D721Med (cell line): ENCODE measurements around the gene CUX1.

ENCODE experiments used
- DNase-seq: peaks from one replicate; pipeline ENCODE4 v3.0.0; 2011; ENCODE audit warnings: low spot score; ENCODE audit not compliant: insufficient read length
- FAIRE-seq: peaks from 2 replicates; lab custom pipeline; 2011; peaks lifted over from hg19 to GRCh38; lab: Jason Lieb, UNC
- TF ChIP-seq, protein P1 (sequence below): IDR thresholded peaks from 2 replicates; pipeline ENCODE4 v1.5.1; 2012; ENCODE audit warnings: mild to moderate bottlenecking, control low read depth; ENCODE audit not compliant: insufficient read depth; ENCODE audit errors: missing control alignments

Gene CUX1

DNA sequence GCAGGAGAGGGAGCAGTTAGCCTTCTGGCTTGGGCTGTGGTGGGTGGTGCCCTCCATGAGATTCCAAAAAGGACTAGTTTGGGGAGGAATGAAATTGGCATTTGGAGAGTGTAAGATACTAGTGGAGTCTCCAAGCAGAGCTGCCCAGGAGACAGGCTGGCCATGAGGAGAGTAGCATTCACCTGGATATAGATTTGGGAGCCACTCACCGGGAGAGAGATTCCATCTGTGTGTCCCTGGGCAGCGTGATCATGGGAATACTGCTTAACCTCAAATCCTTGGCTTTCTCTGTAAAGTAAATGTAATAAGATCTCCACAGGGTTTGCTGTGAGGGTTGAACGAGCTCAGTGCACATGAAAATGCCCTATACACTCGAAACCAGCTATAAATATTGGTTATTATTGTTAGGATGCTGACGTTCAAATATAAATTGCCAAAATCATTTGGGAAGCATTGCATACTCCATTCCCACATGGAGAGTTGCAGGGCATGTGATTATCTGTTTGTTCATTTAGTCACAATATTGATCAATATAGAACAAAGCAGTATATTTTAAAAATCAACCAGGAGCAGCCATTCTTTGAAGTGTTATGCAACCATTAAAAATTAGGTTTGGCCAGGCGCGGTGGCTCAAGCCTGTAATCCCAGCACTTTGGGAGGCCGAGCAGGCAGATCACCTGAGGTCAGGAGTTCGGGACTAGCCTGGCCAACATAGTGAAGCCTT lies 143.7 kb downstream of the CUX1 start:
- no peak for DNase-seq
- TF ChIP-seq, protein P1, sequence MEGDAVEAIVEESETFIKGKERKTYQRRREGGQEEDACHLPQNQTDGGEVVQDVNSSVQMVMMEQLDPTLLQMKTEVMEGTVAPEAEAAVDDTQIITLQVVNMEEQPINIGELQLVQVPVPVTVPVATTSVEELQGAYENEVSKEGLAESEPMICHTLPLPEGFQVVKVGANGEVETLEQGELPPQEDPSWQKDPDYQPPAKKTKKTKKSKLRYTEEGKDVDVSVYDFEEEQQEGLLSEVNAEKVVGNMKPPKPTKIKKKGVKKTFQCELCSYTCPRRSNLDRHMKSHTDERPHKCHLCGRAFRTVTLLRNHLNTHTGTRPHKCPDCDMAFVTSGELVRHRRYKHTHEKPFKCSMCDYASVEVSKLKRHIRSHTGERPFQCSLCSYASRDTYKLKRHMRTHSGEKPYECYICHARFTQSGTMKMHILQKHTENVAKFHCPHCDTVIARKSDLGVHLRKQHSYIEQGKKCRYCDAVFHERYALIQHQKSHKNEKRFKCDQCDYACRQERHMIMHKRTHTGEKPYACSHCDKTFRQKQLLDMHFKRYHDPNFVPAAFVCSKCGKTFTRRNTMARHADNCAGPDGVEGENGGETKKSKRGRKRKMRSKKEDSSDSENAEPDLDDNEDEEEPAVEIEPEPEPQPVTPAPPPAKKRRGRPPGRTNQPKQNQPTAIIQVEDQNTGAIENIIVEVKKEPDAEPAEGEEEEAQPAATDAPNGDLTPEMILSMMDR: no peak
- FAIRE-seq: no peak

DNA sequence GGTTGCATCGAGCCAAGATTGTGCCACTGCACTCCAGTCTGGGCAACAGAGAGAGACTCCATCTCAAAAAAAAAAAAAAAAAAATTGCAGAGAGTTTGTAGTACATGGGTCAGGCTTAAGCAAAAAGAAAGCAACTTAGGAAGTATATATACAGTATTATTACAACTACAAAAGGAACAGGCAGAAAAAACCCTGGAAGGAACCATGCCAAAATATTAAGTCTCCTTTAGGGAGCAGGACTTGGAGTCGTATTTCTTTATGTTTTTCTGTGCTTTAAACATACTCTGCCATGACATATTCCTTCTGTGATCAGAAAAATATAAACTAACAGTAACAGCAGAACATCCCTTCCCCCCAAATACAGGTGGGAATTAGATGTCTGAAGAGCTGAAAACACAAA lies 144.4 kb downstream of the CUX1 start:
- no peak for FAIRE-seq
- no peak for DNase-seq
- TF ChIP-seq, protein P1: no peak

DNA sequence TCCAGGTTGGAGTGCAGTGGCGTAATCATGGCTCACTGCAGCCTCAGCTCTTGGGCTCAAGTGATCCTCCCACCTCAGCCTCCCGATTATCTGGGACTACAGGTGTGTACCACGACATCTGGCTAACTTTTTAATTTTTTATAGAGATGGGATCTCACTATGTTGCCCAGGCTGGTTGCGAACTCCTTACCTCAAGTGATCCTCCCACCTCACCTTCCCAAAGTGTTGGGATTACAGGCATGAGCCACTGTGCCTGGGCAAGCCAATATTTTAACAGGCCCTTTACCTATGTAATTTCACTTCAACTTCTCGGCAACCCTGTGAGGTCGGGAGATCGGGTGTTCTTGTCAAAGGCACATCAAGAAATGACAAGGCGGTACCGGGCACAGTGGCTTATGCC lies 146.3 kb downstream of the CUX1 start:
- FAIRE-seq (no peak), DNase-seq (no peak)
- TF ChIP-seq, protein P1: no peak

DNA sequence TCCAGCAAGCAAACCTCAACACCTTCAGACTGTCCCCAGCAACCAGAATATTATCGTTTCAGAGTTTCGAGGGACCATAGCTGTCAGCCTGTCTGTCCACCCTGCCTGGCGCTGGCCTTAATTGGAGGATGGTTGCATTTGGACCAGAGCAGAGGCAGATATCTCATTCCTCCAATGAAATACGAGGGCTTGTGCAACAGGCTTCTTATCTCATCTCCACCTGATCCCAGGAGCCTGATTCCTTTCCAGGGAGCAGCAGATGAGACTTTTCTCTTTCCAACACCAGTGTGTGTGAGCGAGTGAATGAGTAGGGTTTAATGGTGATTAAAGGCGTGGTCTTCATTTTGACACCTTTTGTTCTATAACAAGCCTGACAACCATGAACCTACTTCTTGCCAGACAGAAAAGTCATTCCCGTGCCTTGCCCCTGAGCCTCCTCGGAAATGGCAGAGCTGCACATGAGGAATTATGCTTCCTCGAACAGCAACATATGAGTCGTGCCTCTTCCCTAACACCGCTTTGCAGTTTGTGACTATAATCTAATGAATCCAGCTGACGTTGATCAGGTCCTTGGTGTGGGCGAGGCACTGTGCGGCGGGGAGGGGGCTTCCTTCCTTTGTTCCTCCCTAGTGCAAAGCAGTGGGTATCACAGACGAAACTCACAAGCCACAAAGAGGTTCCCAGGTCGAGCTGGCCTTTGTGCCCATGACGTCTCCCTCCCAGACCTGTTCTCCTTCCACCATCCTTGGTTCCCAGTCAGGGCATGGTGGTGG lies 147.4 kb downstream of the CUX1 start:
- FAIRE-seq (no peak), DNase-seq (no peak)
- TF ChIP-seq, protein P1: no peak

DNA sequence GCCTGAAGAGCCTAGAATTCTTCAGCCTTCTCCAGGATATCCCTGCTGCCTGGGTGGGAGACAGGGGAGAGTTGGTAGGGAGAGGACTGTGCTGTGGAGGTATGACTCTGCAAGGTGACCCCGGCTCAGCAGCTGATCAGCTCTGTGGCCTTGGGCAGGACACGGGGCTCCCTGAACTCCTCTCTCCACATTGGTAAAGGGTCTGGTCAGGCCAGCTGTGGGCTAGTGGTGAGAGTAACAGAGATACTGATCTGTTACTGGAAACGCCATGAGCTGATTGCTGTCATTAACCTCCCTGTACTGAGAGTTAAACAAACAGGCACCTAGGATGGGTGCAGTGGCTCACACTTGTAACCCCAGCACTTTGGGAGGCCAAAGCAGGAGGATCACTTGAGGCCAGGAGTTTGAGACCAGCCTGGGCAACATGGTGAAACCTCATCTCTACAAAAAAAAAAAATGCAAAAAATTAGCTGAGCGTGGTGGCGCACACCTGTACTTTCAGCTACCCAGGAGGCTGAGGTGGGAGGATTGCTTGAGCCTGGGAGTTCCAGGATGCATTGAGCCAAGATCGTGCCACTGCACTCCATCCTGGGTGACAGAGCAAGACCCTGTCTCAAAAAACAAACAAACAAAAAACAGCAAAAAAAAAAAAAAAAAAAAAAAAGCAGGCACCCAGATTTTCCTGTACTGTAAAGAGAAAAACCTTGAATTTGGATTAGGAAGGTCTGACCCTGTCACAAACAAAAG lies 151.5 kb downstream of the CUX1 start:
- TF ChIP-seq, protein P1: no peak
- FAIRE-seq (no peak), DNase-seq (no peak)

DNA sequence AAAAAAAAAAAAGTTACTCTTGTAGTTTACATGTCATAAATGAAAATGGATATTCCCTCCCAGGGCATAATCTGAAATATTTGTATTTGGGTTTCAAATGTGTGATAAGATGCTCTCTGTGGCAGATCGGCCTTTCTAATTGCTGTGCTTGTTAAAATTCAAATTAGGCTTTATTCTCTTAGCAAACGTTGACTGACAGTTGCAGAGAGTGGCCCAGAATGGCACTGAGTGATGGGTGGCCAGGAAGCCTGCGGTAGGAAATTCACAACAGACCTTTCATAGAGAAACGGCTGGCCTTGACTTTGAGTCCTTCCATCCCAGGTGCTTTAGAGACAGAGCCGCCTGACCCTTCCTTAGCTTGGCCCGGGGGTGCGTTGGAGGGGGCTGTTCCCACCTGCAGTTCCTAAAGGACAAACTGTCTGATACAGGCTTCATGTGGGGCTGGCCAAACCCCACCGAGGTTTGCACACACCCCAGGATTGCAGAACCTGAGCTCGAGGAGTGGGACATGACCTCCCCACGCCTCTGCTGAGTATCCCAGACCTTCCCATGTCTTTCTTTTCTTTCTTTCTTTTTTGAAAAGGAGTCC lies 152.7 kb downstream of the CUX1 start:
- no peak for FAIRE-seq
- DNase-seq: no peak
- TF ChIP-seq, protein P1: no peak
